ENCODE results near the gene PSMG2. TPM values are rescaled to one million over a fixed set of nuclear protein-coding genes. Genes with fewer than 3 reads are reported as not detected.

PSMG2 gene
- total and polyA plus RNA-seq, 2 of the 13 experiments (the other 11 are each of a cell fraction or from before 2014, with no cell fraction given), result 53.4 to 94.8 TPM

- TF ChIP-seq TMF1 (CRISPR knock-in tag; IDR thresholded peaks at IDR 0.05; ENCODE audit: low read depth) (peak; percentile 62; the same call in 1 of the 2 replicates), LCORL (IDR thresholded peaks at IDR 0.05) (no peak), LCORL (CRISPR knock-in tag; IDR thresholded peaks at IDR 0.05) (peak; percentile 71), IRX3 (CRISPR knock-in tag; IDR thresholded peaks at IDR 0.05; ENCODE audit: borderline replicate concordance, low read depth) (peak; percentile 62; the same call in 1 of the 2 replicates), NFAT5 (CRISPR knock-in tag; IDR thresholded peaks at IDR 0.05) (peak; percentile 69; the same call in 1 of the 2 replicates), ZNF142 (CRISPR knock-in tag; IDR thresholded peaks at IDR 0.05) (no peak; the same call in 1 of the 2 replicates), ZNF691 (CRISPR knock-in tag; IDR thresholded peaks at IDR 0.05; ENCODE audit: borderline replicate concordance, low read depth) (0 out of 2 replicates have a peak, but pooled peaks have one; percentile 79), ETV5 (CRISPR knock-in tag; IDR thresholded peaks at IDR 0.05; ENCODE audit: borderline replicate concordance) (0 out of 2 replicates have a peak, but pooled peaks have one; percentile 33), ZSCAN29 (CRISPR knock-in tag; conservative IDR thresholded peaks at IDR 0.05) (0 out of 2 replicates have a peak, but pooled peaks have one; percentile 61), ZNF230 (CRISPR knock-in tag; IDR thresholded peaks at IDR 0.05) (peak; percentile 84; the same call in 1 of the 2 replicates), ZBTB1 (CRISPR knock-in tag; IDR thresholded peaks at IDR 0.05; ENCODE audit: borderline replicate concordance) (no peak), ZNF891 (CRISPR knock-in tag; IDR thresholded peaks at IDR 0.05) (peak; percentile 74; the same call in 1 of the 2 replicates), ZNF800 (CRISPR knock-in tag; IDR thresholded peaks at IDR 0.05) (peak; percentile 79), SRY (CRISPR knock-in tag; IDR thresholded peaks at IDR 0.05) (0 out of 2 replicates have a peak, but pooled peaks have one; percentile 31)
These were observed 45.7 kb upstream of the PSMG2 start (continued) for GRCh38 chr18:12656938-12657683.

Data from HepG2 (cell line).